Mesendoderm (in vitro differentiated cells): ENCODE measurements around the gene TSHZ1.

Experiments used
- DNase-seq: peaks from one replicate; pipeline ENCODE4 v3.0.0; 2013
- H2AK5ac ChIP-seq: 2 replicates; pipeline ENCODE4 v1.6.1; 2013; ENCODE audit warnings: low read length, inconsistent platforms
- H2BK120ac ChIP-seq: 2 replicates; pipeline ENCODE4 v1.6.1; 2013; ENCODE audit warnings: low read depth, mild to moderate bottlenecking, low read length, moderate library complexity, mixed read lengths
- H2BK15ac ChIP-seq: replicated peaks from 2 replicates; pipeline ENCODE4 v1.6.1; 2013; ENCODE audit warnings: low read depth, mild to moderate bottlenecking, moderate library complexity
- H2BK5ac ChIP-seq: 2 replicates; pipeline ENCODE4 v1.6.1; 2013; ENCODE audit warnings: low read length, inconsistent platforms
- H3K18ac ChIP-seq: 2 replicates; pipeline ENCODE4 v1.6.1; 2013; ENCODE audit warnings: mild to moderate bottlenecking, low read length, mixed read lengths
- H3K23ac ChIP-seq: one replicate; pipeline ENCODE4 v1.6.1; 2013; ENCODE audit warnings: low read length
- H3K27ac ChIP-seq: 2 replicates; pipeline ENCODE4 v1.5.1; 2013; ENCODE audit warnings: low read depth, mild to moderate bottlenecking, inconsistent platforms, low read length, moderate library complexity
- H3K27me3 ChIP-seq: 2 replicates; pipeline ENCODE4 v1.6.1; 2013; ENCODE audit warnings: low read length, control low read depth, mild to moderate bottlenecking, inconsistent platforms; ENCODE audit not compliant: insufficient read depth, poor library complexity
- H3K36me3 ChIP-seq: 2 replicates; pipeline ENCODE4 v1.6.1; 2013; ENCODE audit warnings: low read length, inconsistent platforms; ENCODE audit not compliant: control insufficient read depth, insufficient read depth
- H3K4ac ChIP-seq: one replicate; pipeline ENCODE4 v1.6.1; 2013; ENCODE audit warnings: low read depth, mild to moderate bottlenecking, low read length, moderate library complexity
- H3K4me1 ChIP-seq: 2 replicates; pipeline ENCODE4 v1.6.1; 2013; ENCODE audit warnings: low read depth, low read length, inconsistent platforms; ENCODE audit not compliant: control insufficient read depth
- H3K4me2 ChIP-seq: 2 replicates; pipeline ENCODE4 v1.6.1; 2013; ENCODE audit warnings: low read length
- H3K4me3 ChIP-seq: 2 replicates; pipeline ENCODE4 v1.5.1; 2013; ENCODE audit warnings: mild to moderate bottlenecking, low read length
- H3K56ac ChIP-seq: one replicate; pipeline ENCODE4 v1.6.1; 2013; ENCODE audit warnings: low read length
- H3K79me1 ChIP-seq: 2 replicates; pipeline ENCODE4 v1.6.1; 2013; ENCODE audit warnings: low read length, inconsistent platforms
- H3K79me2 ChIP-seq: 2 replicates; pipeline ENCODE4 v1.6.1; 2013; ENCODE audit warnings: mild to moderate bottlenecking, low read length; ENCODE audit not compliant: control insufficient read depth, insufficient read depth
- H3K9ac ChIP-seq: 2 replicates; pipeline ENCODE4 v1.6.1; 2013; ENCODE audit warnings: low read length, inconsistent platforms
- H4K5ac ChIP-seq: one replicate; pipeline ENCODE4 v1.6.1; 2013; ENCODE audit warnings: low read length
- H4K8ac ChIP-seq: one replicate; pipeline ENCODE4 v1.6.1; 2013; ENCODE audit warnings: low read depth, mild to moderate bottlenecking, control low read depth, low read length, moderate library complexity
- WGBS: extraction: QIAGEN DNeasy Blood & Tissue Kit; methylation state at CpG from one replicate; pipeline ENCODE4 v1.1.7; 2013; ENCODE audit warnings: low lambda C conversion rate, missing lambda C conversion rate; ENCODE audit not compliant: insufficient coverage; ENCODE audit errors: extremely low coverage; 5-methylcytosine and 5-hydroxymethylcytosine counted together

The TSHZ1 gene

GRCh38 chr18:75200605-75201280, 9.9 kb upstream of the TSHZ1 start:
- no peak for DNase-seq
- no peak overlapping the region for H3K56ac ChIP-seq
- no peak overlapping the region for H3K4me2 ChIP-seq

DNA sequence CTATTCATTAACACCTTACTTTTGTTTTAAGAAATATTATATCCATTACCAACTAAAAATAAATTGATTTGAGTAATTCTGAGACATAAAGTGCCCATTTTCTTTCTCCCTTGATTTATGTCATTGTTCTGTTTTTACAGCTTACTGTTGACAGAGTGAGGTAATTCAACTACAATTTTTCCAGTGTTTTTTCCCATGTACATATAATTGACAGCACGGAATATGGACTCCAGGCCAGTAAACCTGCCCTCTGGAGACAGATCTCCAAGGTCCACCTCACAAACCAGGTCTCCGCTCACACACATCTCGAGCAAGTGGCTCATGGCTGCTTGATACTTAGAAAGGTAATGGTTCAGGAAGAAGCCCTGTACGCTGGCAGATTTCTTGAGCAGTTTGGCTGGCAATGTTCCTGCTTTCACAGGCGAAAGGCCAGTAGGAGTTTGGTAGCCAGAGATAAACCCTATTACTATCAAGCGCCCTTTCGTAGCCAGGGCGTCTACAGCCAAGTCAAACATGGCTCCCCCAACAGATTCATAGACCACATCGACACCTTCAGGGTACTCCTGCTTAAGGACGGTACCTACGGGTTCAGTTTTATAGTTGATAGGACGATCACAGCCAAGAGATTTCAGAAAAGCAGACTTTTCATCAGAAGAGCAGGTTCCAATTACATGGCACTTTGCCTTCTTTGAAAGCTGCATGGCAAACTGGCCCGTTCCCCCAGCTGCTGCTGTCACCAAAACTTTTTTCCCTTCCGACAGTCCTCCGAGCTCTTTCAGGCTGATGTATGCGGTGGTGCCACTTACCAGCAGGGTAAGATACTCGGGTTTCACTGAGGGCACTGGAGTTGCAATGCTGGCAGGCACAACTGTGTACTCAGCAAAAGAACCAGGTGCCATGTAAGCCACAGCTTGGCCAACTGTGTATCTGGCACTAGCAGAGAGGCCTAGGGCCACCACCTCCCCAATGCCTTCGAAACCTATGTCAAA, 9.0 kb upstream of the TSHZ1 start:
- H3K27ac ChIP-seq: no peak overlapping the region

More at GRCh38 chr18:75200605-75201280, 9.9 kb upstream of the TSHZ1 start:
- no peak overlapping the region for H2BK15ac ChIP-seq
- H4K8ac ChIP-seq: no peak overlapping the region
- H3K36me3 ChIP-seq: no peaks in the 10 kb centered on the region
- no peak overlapping the region for H3K18ac ChIP-seq
- H2AK5ac ChIP-seq: no peak overlapping the region
- no peak overlapping the region for H3K27ac ChIP-seq
- H3K4ac ChIP-seq: no peak overlapping the region
- no peak overlapping the region for H2BK5ac ChIP-seq
- no peaks in the 10 kb centered on the region for H3K4me1 ChIP-seq
- no peaks in the 10 kb centered on the region for H3K79me2 ChIP-seq
- H3K27me3 ChIP-seq: peaks cover 15% of the 10 kb centered on the region
- H3K23ac ChIP-seq: no peak overlapping the region
- H4K5ac ChIP-seq: no peak overlapping the region
- no CpG with 5 or more reads among the region's 7 CpGs for WGBS
- H3K79me1 ChIP-seq: no peaks in the 10 kb centered on the region
- H3K9ac ChIP-seq: no peak overlapping the region
- no peak overlapping the region for H3K4me3 ChIP-seq
- no peak overlapping the region for H2BK120ac ChIP-seq

GRCh38 chr18:75202696-75203365, 7.8 kb upstream of the TSHZ1 start:
- Histone ChIP-seq H3K79me2 (no peaks in the 10 kb centered on the region), H3K4me2 (no peak overlapping the region), H3K9ac (no peak overlapping the region), H2BK5ac (no peak overlapping the region), H3K79me1 (no peaks in the 10 kb centered on the region), H3K36me3 (no peaks in the 10 kb centered on the region), H3K27me3 (peaks cover 33% of the 10 kb centered on the region), H3K18ac (no peak overlapping the region), H2AK5ac (no peak overlapping the region), H3K56ac (no peak overlapping the region), H3K4me3 (no peak overlapping the region), H4K8ac (no peak overlapping the region), H3K27ac (no peak overlapping the region), H2BK15ac (no peak overlapping the region), H3K23ac (no peak overlapping the region), H3K4me1 (peaks cover 1% of the 10 kb centered on the region), H4K5ac (no peak overlapping the region), H3K4ac (no peak overlapping the region), H2BK120ac (no peak overlapping the region)
- DNase-seq: no peak
- WGBS: no CpG with 5 or more reads among the region's 6 CpGs

More for the DNA sequence above, 9.0 kb upstream of the TSHZ1 start:
- H3K23ac ChIP-seq: no peak overlapping the region
- H2BK15ac ChIP-seq: no peak overlapping the region
- no peaks in the 10 kb centered on the region for H3K4me1 ChIP-seq
- H3K27me3 ChIP-seq: peaks cover 20% of the 10 kb centered on the region
- no peaks in the 10 kb centered on the region for H3K36me3 ChIP-seq
- H3K18ac ChIP-seq: no peak overlapping the region
- no CpG with 5 or more reads among the region's 18 CpGs for WGBS
- H2BK5ac ChIP-seq: no peak overlapping the region
- no peak overlapping the region for H3K4ac ChIP-seq
- H3K9ac ChIP-seq: no peak overlapping the region
- no peak overlapping the region for H3K56ac ChIP-seq
- no peaks in the 10 kb centered on the region for H3K79me2 ChIP-seq
- H4K8ac ChIP-seq: no peak overlapping the region
- H3K79me1 ChIP-seq: no peaks in the 10 kb centered on the region
- H3K4me3 ChIP-seq: no peak overlapping the region
- H4K5ac ChIP-seq: no peak overlapping the region
- DNase-seq: no peak
- no peak overlapping the region for H2BK120ac ChIP-seq
- no peak overlapping the region for H2AK5ac ChIP-seq
- no peak overlapping the region for H3K4me2 ChIP-seq

- no peak overlapping the region for H3K56ac ChIP-seq
- H3K27me3 ChIP-seq: peaks cover 34% of the 10 kb centered on the region
- H3K79me2 ChIP-seq: no peaks in the 10 kb centered on the region
- H2BK5ac ChIP-seq: no peak overlapping the region
- no peak overlapping the region for H2BK120ac ChIP-seq
- no peak overlapping the region for H2AK5ac ChIP-seq
- H3K36me3 ChIP-seq: no peaks in the 10 kb centered on the region
- no peak overlapping the region for H3K4ac ChIP-seq
- H3K18ac ChIP-seq: no peak overlapping the region
- no peak overlapping the region for H3K23ac ChIP-seq
- H2BK15ac ChIP-seq: no peak overlapping the region
- DNase-seq: peak; percentile 13
- H3K4me3 ChIP-seq: no peak overlapping the region
- H3K27ac ChIP-seq: no peak overlapping the region
- no peak overlapping the region for H4K5ac ChIP-seq
- peak overlapping the region; percentile 26 for H3K4me2 ChIP-seq
- no peak overlapping the region for H3K9ac ChIP-seq
- H3K79me1 ChIP-seq: no peaks in the 10 kb centered on the region
- H4K8ac ChIP-seq: no peak overlapping the region
- H3K4me1 ChIP-seq: peaks cover 3% of the 10 kb centered on the region
- no CpG with 5 or more reads among the region's 24 CpGs for WGBS
Measured at GRCh38 chr18:75203416-75204268, 7.0 kb upstream of the TSHZ1 start.

- Histone ChIP-seq H4K8ac (no peak overlapping the region), H3K4me2 (peak overlapping the region; percentile 71), H3K56ac (peak overlapping the region; percentile 62), H3K4ac (no peak overlapping the region), H3K27ac (no peak overlapping the region), H3K36me3 (no peaks in the 10 kb centered on the region), H3K79me1 (no peaks in the 10 kb centered on the region), H3K4me1 (peaks cover 3% of the 10 kb centered on the region), H3K4me3 (no peak overlapping the region), H2BK120ac (no peak overlapping the region), H4K5ac (no peak overlapping the region), H3K9ac (peak overlapping the region; percentile 26), H3K23ac (no peak overlapping the region), H2BK15ac (no peak overlapping the region), H2BK5ac (no peak overlapping the region), H2AK5ac (no peak overlapping the region), H3K79me2 (no peaks in the 10 kb centered on the region), H3K18ac (no peak overlapping the region), H3K27me3 (peaks cover 34% of the 10 kb centered on the region)
- peak; percentile 48 for DNase-seq
- no CpG with 5 or more reads among the region's 35 CpGs for WGBS
Measured at GRCh38 chr18:75204269-75204731, 6.3 kb upstream of the TSHZ1 start.
